ENCODE data around the gene MAP2K2.

- TF ChIP-seq CTCF (IDR thresholded peaks at IDR 0.05) (no peak), POLR2A (IDR thresholded peaks at IDR 0.05) (no peak), POLR2AphosphoS5 (IDR thresholded peaks at IDR 0.05) (no peak), EP300 (IDR thresholded peaks at IDR 0.05) (no peak)
Measured at GRCh38 chr19:4094291-4094690, 29.6 kb downstream of the MAP2K2 start.
